Activated T-cell treated with anti-CD3 and anti-CD28 coated beads, Interleukin-2, amount 50 U/mL, for 72 hours (primary cell): ENCODE results near the gene KLHL28. TPM values are rescaled to one million over a fixed set of nuclear protein-coding genes. Genes with fewer than 3 reads are reported as not detected.

Source experiments
- ATAC-seq, 2 donors: fragments of 150-1000 bp; cut with Tn5 transposase; replicated peaks in 1 of 2; 2 replicates each; pipeline ENCODE4 v1.10.0; 2021; ENCODE audit warnings: moderate library complexity in 2 of 2, mild to moderate bottlenecking in 1 of 2
- DNase-seq, 2 donors: peaks; one replicate each; pipeline ENCODE4 v3.0.0; 2021 to 2022; ENCODE audit warnings: mixed read lengths in 1 of 2
- H3K27ac Mint-ChIP-seq: one replicate; pipeline ENCODE4 v1.8.0; 2022; ENCODE audit warnings: mild to moderate bottlenecking, moderate library complexity, mixed read lengths
- H3K27me3 Mint-ChIP-seq: one replicate; pipeline ENCODE4 v1.8.0; 2022; ENCODE audit warnings: low read depth, mixed read lengths
- H3K36me3 Mint-ChIP-seq, 2 donors: one replicate each; pipeline ENCODE4 v1.8.0; 2022; ENCODE audit warnings: mixed read lengths in 2 of 2, mild to moderate bottlenecking in 1 of 2; ENCODE audit not compliant: insufficient read depth in 2 of 2
- H3K4me1 Mint-ChIP-seq: one replicate; pipeline ENCODE4 v1.8.0; 2022; ENCODE audit warnings: low read depth, mixed read lengths
- H3K4me3 Mint-ChIP-seq, 2 donors: one replicate each; pipeline ENCODE4 v1.8.0; 2022; ENCODE audit warnings: mild to moderate bottlenecking in 2 of 2, mixed read lengths in 2 of 2, moderate library complexity in 2 of 2
- H3K9me3 Mint-ChIP-seq, 2 donors: one replicate each; pipeline ENCODE4 v1.8.0; 2022; ENCODE audit warnings: mixed read lengths in 2 of 2
- total RNA-seq, 2 donors: library from RNA; stranded (reverse); gene quantifications; one replicate each; pipeline ENCODE4 v1.2.3, GENCODE V29; 2022

The KLHL28 gene
- total RNA-seq, 2 donors from 2014 or later: 16.7 to 20.1 TPM

DNA sequence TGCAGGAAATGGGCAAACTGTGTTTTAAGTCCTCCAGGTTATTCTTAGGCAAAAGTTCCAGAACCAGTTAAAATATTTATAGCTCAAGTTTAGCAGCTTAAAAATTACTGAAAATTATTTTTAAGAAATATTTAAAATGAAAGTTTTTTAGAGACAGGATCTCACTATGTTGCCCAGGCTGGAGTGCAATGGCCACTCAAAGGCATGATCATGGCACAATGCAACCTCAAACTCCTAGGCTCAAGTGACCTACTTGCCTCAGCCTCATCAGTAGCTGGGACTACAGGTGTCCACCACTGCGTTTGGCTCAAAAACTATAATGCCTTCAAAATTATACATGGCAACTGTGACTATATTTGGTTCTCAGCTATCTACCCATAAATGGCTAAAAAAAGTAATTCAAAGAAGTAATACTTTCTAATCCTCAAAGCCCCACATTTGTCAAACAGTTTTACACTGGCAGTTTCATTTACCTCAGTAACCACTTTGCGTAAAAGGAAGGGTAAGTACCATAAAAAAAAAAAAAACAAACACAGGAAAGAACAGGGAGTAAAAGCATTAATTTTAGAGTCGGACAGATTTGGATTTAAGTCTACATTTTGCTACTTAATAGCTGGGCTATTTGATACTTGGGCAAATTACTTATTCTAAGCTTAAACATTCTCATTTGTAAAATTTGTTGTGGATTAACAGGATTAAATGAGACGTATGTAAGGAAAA, 9.2 kb downstream of the KLHL28 start:
- H3K36me3 Mint-ChIP-seq: peaks cover 3 to 15% of the 10 kb centered on the region in 2 donors
- H3K4me1 Mint-ChIP-seq: peaks cover 24% of the 10 kb centered on the region

DNA sequence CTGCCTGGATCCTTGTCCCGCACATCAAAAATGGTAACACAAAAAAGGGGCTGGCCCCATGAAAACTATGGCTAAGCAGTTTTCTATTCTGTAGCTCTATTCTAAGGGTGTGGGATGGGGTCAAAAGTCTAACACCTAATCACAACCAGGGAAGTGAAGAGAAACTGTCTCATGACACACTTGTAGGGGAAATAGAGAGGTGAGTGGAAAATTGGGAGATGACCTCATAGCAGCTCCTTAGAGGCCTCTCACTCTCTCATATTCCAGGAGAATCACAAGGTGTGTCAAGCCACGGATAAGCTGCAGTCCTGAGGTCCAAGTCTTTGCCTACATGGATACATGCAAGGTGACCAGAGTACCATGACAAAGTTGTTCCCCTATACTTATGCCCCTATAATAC, 10.7 kb downstream of the KLHL28 start:
- Mint-ChIP-seq H3K27ac (no peak overlapping the region), H3K36me3 (peaks cover 8 to 21% of the 10 kb centered on the region in 2 donors), H3K9me3 (peaks cover 0 to 5% of the 10 kb centered on the region in 2 donors), H3K4me3 (no peak overlapping the region), H3K4me1 (peaks cover 21% of the 10 kb centered on the region), H3K27me3 (no peaks in the 10 kb centered on the region)
- no peak for ATAC-seq
- DNase-seq: no peak

More for the DNA sequence above, 9.2 kb downstream of the KLHL28 start:
- Mint-ChIP-seq H3K27me3 (no peaks in the 10 kb centered on the region), H3K9me3 (no peaks in the 10 kb centered on the region), H3K27ac (no peak overlapping the region), H3K4me3 (peak overlapping the region in 1 of 2 donors; percentile 25)
- no peak for DNase-seq
- ATAC-seq: no peak

DNA sequence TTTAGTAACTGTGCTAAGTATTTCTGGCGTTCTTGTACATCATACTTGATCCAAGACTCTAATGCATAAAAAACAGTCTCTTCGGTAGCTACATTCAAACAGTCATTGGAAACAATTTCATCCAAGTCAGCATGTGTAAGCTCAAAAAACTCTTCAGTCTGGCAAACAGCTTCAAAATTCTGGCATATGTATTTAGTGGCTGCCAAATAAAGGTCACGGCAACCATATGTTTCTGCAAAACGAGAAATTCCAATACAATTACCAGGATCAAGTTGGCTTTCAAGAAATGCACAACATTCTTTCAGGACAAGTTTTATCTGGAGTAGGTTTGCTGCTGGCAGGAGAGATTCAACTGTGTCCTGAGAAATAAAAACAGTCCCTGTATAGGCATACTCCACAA, 16.5 kb downstream of the KLHL28 start:
- Mint-ChIP-seq H3K4me1 (peaks cover 22% of the 10 kb centered on the region), H3K27me3 (no peaks in the 10 kb centered on the region), H3K4me3 (no peak overlapping the region), H3K9me3 (peaks cover 3 to 11% of the 10 kb centered on the region in 2 donors), H3K27ac (peak overlapping the region; percentile 5), H3K36me3 (peaks cover 30 to 46% of the 10 kb centered on the region in 2 donors)
- DNase-seq (no peak), ATAC-seq (no peak)

DNA sequence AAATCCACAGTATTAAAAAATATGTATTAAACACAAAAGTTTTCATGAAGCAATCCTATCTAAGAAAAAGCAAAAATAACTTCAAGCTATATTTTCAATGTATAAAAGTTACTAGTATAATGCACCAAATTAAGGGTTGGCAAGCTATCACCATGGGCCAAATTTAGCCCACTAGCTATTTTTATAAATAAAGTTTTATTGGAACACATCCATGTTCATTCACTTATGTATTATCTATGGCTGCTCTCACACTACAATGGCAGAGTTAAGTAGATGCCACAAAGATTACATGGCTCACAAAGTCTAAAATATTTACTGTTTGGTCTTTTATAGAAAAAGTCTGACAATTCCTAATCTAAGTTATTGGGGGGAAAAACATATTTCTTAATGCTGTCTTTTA, 17.6 kb downstream of the KLHL28 start:
- H3K27me3 Mint-ChIP-seq: no peaks in the 10 kb centered on the region
- peaks cover 22% of the 10 kb centered on the region for H3K4me1 Mint-ChIP-seq
- ATAC-seq (no peak), DNase-seq (no peak)
- H3K9me3 Mint-ChIP-seq: peaks cover 8 to 11% of the 10 kb centered on the region in 2 donors
- no peak overlapping the region for H3K27ac Mint-ChIP-seq
- peaks cover 31 to 55% of the 10 kb centered on the region in 2 donors for H3K36me3 Mint-ChIP-seq
- H3K4me3 Mint-ChIP-seq: no peak overlapping the region

DNA sequence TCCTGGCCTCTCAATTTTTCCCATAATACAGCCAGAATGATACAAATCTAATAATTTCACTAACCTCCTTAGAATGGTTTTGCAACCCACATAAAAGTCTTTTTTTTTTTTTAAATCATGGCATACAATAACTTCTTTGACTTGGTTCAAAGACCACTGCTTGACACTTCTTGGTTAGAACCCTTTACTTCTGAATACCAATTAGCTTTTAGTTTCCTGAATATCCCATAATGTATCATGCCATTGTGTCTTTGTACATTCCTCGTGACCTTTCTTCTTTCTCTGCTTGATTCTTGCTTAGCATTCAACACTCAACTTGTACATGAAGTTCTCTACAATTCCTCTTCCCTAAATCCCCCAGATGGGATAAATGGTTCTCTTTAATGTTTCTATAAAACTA, 19.3 kb downstream of the KLHL28 start:
- peaks cover 35 to 59% of the 10 kb centered on the region in 2 donors for H3K36me3 Mint-ChIP-seq
- peaks cover 22% of the 10 kb centered on the region for H3K4me1 Mint-ChIP-seq
- ATAC-seq (no peak), DNase-seq (no peak)
- peak overlapping the region; percentile 87 for H3K27ac Mint-ChIP-seq
- no peak overlapping the region for H3K4me3 Mint-ChIP-seq
- H3K9me3 Mint-ChIP-seq: peaks cover 8 to 16% of the 10 kb centered on the region in 2 donors
- H3K27me3 Mint-ChIP-seq: no peaks in the 10 kb centered on the region

DNA sequence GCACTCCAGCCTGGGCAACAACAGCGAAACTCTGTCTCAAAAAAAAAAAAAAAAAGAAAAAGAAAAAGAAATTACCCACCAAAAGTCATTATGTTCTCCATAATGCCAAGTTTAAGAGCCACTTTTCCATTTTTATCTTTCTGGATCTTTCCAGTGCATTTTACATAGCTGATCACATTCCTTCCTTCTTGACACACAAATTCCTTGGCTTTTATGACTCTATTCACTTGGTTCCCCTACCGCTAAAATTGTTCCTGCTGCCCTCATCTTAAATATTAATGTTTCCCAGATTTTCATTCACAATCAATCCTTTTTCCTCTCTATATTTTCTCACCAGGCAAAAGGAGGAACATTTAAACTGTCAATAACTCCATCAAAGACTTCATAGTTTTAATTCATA, 20.2 kb downstream of the KLHL28 start:
- Mint-ChIP-seq H3K27me3 (no peaks in the 10 kb centered on the region), H3K4me3 (peak overlapping the region in 1 of 2 donors; percentile 32), H3K36me3 (peaks cover 33 to 55% of the 10 kb centered on the region in 2 donors), H3K9me3 (peaks cover 8 to 10% of the 10 kb centered on the region in 2 donors), H3K27ac (peak overlapping the region; percentile 84), H3K4me1 (peaks cover 24% of the 10 kb centered on the region)
- ATAC-seq (no peak), DNase-seq (no peak)

DNA sequence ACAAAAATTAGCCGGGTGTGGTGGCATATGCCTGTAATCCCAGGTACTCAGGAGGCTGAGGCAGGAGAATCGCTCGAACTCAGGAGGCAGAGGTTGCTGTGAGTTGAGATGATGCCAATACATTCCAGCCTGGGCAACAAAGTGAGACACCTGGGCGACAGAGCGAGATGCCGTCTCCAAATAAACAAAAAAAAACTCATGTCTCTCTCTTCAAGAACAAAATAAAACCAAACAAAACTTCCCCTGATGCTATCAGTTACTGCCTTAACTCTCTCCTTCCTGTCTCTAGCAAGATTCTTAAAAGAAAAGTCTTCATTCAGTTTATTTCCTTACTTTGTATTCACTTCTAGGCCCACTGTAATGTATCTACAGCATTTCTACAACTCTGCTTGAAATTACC, 20.8 kb downstream of the KLHL28 start:
- H3K27me3 Mint-ChIP-seq: no peaks in the 10 kb centered on the region
- H3K36me3 Mint-ChIP-seq: peaks cover 38 to 55% of the 10 kb centered on the region in 2 donors
- H3K9me3 Mint-ChIP-seq: peaks cover 8 to 10% of the 10 kb centered on the region in 2 donors
- DNase-seq (no peak), ATAC-seq (no peak)
- H3K4me3 Mint-ChIP-seq: peak overlapping the region in 1 of 2 donors; percentile 22
- H3K4me1 Mint-ChIP-seq: peaks cover 28% of the 10 kb centered on the region
- H3K27ac Mint-ChIP-seq: peak overlapping the region; percentile 64

DNA sequence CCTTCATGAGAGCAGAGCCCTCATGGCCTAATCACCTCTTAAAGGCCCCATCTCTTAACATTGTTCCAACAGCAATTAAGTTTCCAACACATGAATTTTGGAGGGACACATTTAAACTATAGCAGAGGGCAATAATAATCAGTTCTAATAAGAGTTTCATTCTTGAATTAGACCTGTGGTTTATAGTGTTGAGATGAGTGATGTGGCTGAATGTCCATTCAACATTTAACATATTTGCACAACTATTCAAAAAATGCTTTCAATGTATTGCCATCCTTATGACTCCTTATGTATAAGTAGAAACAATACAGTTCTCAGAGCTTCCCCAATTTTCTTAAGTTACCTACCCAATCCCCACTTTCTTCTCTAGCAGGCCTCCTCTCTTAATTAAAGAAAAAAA, 21.5 kb downstream of the KLHL28 start:
- Mint-ChIP-seq H3K4me1 (peaks cover 28% of the 10 kb centered on the region), H3K27me3 (no peaks in the 10 kb centered on the region), H3K9me3 (peaks cover 8 to 10% of the 10 kb centered on the region in 2 donors), H3K27ac (peak overlapping the region; percentile 66), H3K36me3 (peaks cover 34 to 51% of the 10 kb centered on the region in 2 donors), H3K4me3 (no peak overlapping the region)
- DNase-seq (no peak), ATAC-seq (no peak)

DNA sequence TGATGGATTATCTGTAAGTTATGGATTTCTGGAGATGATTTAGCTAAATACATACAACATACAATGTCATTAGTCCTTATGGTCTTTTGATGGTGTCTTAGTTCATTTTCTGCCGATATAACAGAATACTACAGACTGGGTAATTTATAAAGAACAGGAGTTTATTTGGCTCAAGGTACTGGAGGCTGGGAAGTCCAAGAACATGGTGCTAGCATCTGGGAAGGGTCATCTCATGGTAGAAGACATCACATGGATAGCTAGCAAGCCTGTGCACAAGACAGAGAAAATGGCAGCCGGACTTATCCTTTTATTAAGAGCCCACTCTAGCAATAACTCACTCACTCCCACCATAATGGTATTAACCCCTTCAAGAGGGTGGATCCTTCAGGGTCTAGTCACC, 24.2 kb downstream of the KLHL28 start:
- ATAC-seq (no peak), DNase-seq (no peak)
- no peaks in the 10 kb centered on the region for H3K27me3 Mint-ChIP-seq
- H3K36me3 Mint-ChIP-seq: peaks cover 29 to 43% of the 10 kb centered on the region in 2 donors
- H3K4me3 Mint-ChIP-seq: no peak overlapping the region
- H3K27ac Mint-ChIP-seq: no peak overlapping the region
- peaks cover 8 to 10% of the 10 kb centered on the region in 2 donors for H3K9me3 Mint-ChIP-seq
- peaks cover 28% of the 10 kb centered on the region for H3K4me1 Mint-ChIP-seq

DNA sequence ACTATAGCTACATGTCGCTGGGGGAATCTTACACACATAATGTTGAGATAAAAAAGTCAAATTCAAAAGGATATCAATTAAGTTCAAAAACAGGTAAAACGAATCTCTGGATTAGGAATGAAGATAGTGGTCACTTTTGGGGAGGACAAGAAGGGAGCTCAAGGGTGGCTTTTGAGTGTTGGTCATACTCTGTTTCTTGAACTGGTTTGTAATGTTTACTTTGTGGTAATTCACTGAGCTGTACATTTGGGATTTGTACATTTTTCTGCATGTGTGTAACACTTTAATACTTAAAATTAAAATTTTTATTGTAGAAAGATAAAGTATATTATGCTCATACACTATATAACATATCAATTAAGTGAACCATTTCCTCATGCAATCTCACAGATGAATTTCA, 26.6 kb downstream of the KLHL28 start:
- Mint-ChIP-seq H3K9me3 (peaks cover 4 to 5% of the 10 kb centered on the region in 2 donors), H3K4me1 (peaks cover 18% of the 10 kb centered on the region), H3K27me3 (no peaks in the 10 kb centered on the region), H3K4me3 (no peak overlapping the region), H3K36me3 (peaks cover 15 to 26% of the 10 kb centered on the region in 2 donors), H3K27ac (peak overlapping the region; percentile 32)
- no peak for ATAC-seq
- no peak for DNase-seq

DNA sequence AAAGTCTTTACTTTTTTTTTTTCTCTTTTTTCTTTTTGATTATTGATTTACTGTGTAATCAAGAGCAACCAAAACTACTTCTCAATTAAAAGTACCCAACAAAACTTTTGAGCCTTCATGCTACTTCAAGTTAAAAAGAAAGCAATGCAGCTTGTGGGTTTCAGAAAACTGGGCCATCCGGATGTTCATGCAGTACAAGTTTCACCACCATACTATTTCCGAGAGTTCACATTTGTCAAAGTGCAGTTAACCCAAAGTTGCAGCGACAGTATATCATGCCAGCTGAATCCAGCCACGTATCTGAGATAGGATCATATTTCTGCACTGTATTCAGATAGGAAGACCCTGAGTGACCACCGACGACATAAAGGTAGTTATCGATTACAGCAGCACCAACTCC, 33.0 kb downstream of the KLHL28 start:
- Mint-ChIP-seq H3K27ac (no peak overlapping the region), H3K27me3 (no peaks in the 10 kb centered on the region), H3K4me3 (no peak overlapping the region), H3K9me3 (no peaks in the 10 kb centered on the region), H3K4me1 (peaks cover 12% of the 10 kb centered on the region), H3K36me3 (peaks cover 0 to 5% of the 10 kb centered on the region in 2 donors)
- no peak for DNase-seq
- ATAC-seq: no peak

DNA sequence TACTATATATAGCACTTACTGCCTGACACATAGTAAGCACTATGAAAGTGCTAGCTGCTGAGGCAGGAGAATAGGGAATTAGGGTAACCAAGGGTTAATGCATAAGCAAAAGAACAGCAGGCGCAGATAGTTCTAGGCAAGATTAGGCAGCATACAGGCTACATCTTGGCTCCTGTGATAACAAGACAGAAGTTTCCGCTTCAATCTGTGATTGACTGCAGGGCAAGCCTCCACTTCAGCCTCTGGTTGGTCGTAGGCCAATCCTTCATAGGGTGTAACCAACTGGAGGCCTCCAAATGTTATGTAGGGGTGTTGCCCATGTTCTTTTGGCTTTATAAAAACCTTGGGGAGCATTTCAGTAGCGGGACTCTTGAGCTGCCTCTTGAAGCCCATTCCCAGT, 46.9 kb downstream of the KLHL28 start:
- ATAC-seq (no peak), DNase-seq (no peak)
- H3K4me3 Mint-ChIP-seq: no peak overlapping the region
- no peak overlapping the region for H3K27ac Mint-ChIP-seq
- H3K36me3 Mint-ChIP-seq: peaks cover 0 to 5% of the 10 kb centered on the region in 2 donors
- H3K27me3 Mint-ChIP-seq: peaks cover 25% of the 10 kb centered on the region
- peaks cover 8% of the 10 kb centered on the region for H3K4me1 Mint-ChIP-seq
- H3K9me3 Mint-ChIP-seq: peaks cover 0 to 3% of the 10 kb centered on the region in 2 donors

DNA sequence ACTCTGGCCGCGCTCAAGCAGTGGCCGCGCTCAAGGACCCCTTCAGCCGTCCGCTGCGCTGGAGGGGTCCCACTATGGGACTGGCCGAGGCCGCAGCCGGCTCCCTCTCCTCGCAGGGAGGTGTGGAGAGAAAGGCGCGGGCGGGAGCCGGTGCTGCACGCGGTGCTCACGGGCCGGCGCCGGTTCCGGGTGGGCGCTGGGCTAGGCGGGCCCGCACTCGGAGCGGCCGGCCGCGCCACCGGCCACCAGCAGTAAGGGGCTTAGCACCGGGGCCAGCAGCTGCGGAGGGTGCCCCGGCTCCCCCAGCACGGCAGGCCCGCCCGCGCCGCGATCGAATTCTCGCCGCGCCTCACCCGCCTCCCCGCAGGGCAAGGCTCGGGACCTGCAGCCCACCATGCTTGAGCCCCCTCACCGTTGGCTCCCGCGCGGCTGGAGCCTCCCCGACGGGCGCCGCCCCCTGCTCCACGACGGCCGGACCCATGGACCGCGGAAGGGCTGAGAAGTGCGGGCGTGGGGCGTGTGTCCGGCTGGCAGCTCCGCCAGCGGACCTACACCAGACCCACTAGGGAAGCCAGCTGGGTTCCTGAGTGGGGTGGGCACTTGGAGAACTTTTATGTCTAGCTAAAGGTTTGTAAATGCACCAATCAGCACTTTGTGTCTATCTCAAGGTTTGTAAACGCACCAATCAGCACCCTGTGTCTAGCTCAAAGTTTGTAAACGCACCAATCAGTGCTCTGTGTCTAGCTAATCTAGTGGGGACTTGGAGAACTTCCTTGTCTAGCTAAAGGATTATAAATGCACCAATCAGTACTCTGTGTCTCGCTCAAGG, 49.5 kb downstream of the KLHL28 start:
- Mint-ChIP-seq H3K36me3 (peaks cover 0 to 5% of the 10 kb centered on the region in 2 donors), H3K4me3 (peak overlapping the region; percentile 58 to 70), H3K4me1 (peaks cover 8% of the 10 kb centered on the region), H3K27ac (no peak overlapping the region), H3K9me3 (peaks cover 0 to 3% of the 10 kb centered on the region in 2 donors), H3K27me3 (peaks cover 37% of the 10 kb centered on the region)
- ATAC-seq (peak; percentile 44 to 52), DNase-seq (no peak)
